Keratinocyte (primary cell): ENCODE measurements around the gene ZNF552. TPM values are rescaled to one million over a fixed set of nuclear protein-coding genes. Genes with fewer than 3 reads are reported as not detected.

Experiments used
- DNase-seq: peaks from one replicate; pipeline ENCODE4 v3.0.0-alpha.2; 2011; ENCODE audit warnings: low read depth, missing footprints, low spot score
- FAIRE-seq: peaks from 2 replicates; lab custom pipeline; 2011; peaks lifted over from hg19 to GRCh38; lab: Jason Lieb, UNC
- H2AFZ ChIP-seq: 2 replicates; pipeline ENCODE4 v1.6.0; 2012; ENCODE audit warnings: low read length, control low read depth, inconsistent platforms; ENCODE audit not compliant: control insufficient read depth
- H3K27ac ChIP-seq: 2 replicates; pipeline ENCODE4 v1.5.1; 2011; ENCODE audit warnings: low read length; ENCODE audit not compliant: control insufficient read depth, insufficient read depth
- H3K27me3 ChIP-seq: 3 replicates; pipeline ENCODE4 v1.6.0; 2011; ENCODE audit warnings: low read length; ENCODE audit not compliant: control insufficient read depth, insufficient read depth; ENCODE audit errors: extremely low read depth
- H3K36me3 ChIP-seq, 2 experiments: 2 replicates in 1 of 2; 3 replicates in 1 of 2; pipeline ENCODE4 v1.5.1; 2011; ENCODE audit warnings: low read length in 2 of 2, mild to moderate bottlenecking in 1 of 2; ENCODE audit not compliant: control insufficient read depth in 2 of 2, insufficient read depth in 2 of 2; ENCODE audit errors: extremely low read depth in 1 of 2
- H3K4me1 ChIP-seq: 3 replicates; pipeline ENCODE4 v1.5.1; 2011; ENCODE audit warnings: low read length; ENCODE audit not compliant: control insufficient read depth, insufficient read depth; ENCODE audit errors: extremely low read depth
- H3K4me2 ChIP-seq: 3 replicates; pipeline ENCODE4 v1.6.0; 2011; ENCODE audit warnings: low read depth, low read length; ENCODE audit not compliant: control insufficient read depth, insufficient read depth; ENCODE audit errors: extremely low read depth
- H3K4me3 ChIP-seq, 3 experiments: fragments of 200-600 bp in 1 of 3; sonication (generic) in 1 of 3; 2 replicates in 2 of 3; 3 replicates in 1 of 3; pipeline ENCODE4 v1.5.1; 2011 to 2016; ENCODE audit warnings: low read length in 3 of 3, mild to moderate bottlenecking in 3 of 3, control low read depth in 2 of 3, inconsistent platforms in 1 of 3, low read depth in 1 of 3, mixed read lengths in 1 of 3, mixed run types in 1 of 3, moderate library complexity in 1 of 3; ENCODE audit not compliant: control insufficient read depth in 2 of 3, insufficient read depth in 2 of 3; ENCODE audit errors: extremely low read depth in 1 of 3
- H3K79me2 ChIP-seq: 2 replicates; pipeline ENCODE4 v1.6.0; 2012; ENCODE audit warnings: low read length; ENCODE audit not compliant: control insufficient read depth, insufficient read depth
- H3K9ac ChIP-seq: 3 replicates; pipeline ENCODE4 v1.6.0; 2011; ENCODE audit warnings: low read length; ENCODE audit not compliant: control insufficient read depth, insufficient read depth; ENCODE audit errors: extremely low read depth
- H3K9me1 ChIP-seq: 3 replicates; pipeline ENCODE4 v1.6.0; 2011; ENCODE audit warnings: low read length; ENCODE audit not compliant: control insufficient read depth, insufficient read depth; ENCODE audit errors: extremely low read depth
- H3K9me3 ChIP-seq: 2 replicates; pipeline ENCODE4 v1.5.1; 2012; ENCODE audit warnings: low read depth, low read length; ENCODE audit not compliant: control insufficient read depth
- H4K20me1 ChIP-seq: 3 replicates; pipeline ENCODE4 v1.6.0; 2011; ENCODE audit warnings: low read length; ENCODE audit not compliant: control insufficient read depth, insufficient read depth; ENCODE audit errors: extremely low read depth
- CTCF ChIP-seq, 3 experiments: IDR thresholded peaks in 1 of 3; conservative IDR thresholded peaks in 1 of 3; optimal IDR thresholded peaks in 1 of 3; 2 replicates in 2 of 3; 3 replicates in 1 of 3; pipeline versions ENCODE3 to v1.5.1; 2011; ENCODE audit warnings: low read length in 3 of 3, mild to moderate bottlenecking in 3 of 3, moderate library complexity in 2 of 3, control low read depth in 1 of 3, inconsistent platforms in 1 of 3; ENCODE audit not compliant: insufficient read depth in 2 of 3; ENCODE audit errors: extremely low read depth in 1 of 3
- EZH2 ChIP-seq: IDR thresholded peaks from one replicate; pipeline ENCODE4 v1.6.1; 2012; ENCODE audit warnings: inconsistent platforms, mild to moderate bottlenecking, low read length, moderate library complexity
- dilution Hi-C: fragments of 300-500 bp; cut with MboI; formaldehyde crosslinking; loops from one replicate; pipeline ENCODE4 v1.7.0; 2020; ENCODE audit warnings: low sequenced_read_pairs; ENCODE audit not compliant: extremely low pct_ligation_motif_present
- polyA plus RNA-seq, 5 experiments: library from polyadenylated mRNA; depleted of rRNA in 3 of 5; stranded (reverse) in 3 of 5; stranded (forward) in 1 of 5; unstranded in 1 of 5; fragments of >200 nt; gene quantifications; 1 replicate in 1 of 5; 2 replicates in 3 of 5; 3 replicates in 1 of 5; pipeline versions ENCODE4 v1.2.1 to v1.2.3, GENCODE V29; 2011 to 2012; ENCODE audit warnings: missing spikeins in 2 of 5, low read depth in 1 of 5, low replicate concordance in 1 of 5

ZNF552 gene
- polyA plus RNA-seq, 1 donor (not counting 4 experiments of a cell fraction or from before 2014, with no cell fraction given): 8.9 TPM

GRCh38 chr19:57786286-57786685, 28.4 kb downstream of the ZNF552 start:
- dilution Hi-C loops: no loop called here
- Histone ChIP-seq H3K9me3 (no peaks in the 10 kb centered on the region), H3K9ac (no peak overlapping the region), H3K9me1 (no peaks in the 10 kb centered on the region), H3K4me3 (no peak overlapping the region), H3K4me1 (no peaks in the 10 kb centered on the region), H2AFZ (no peak overlapping the region), H4K20me1 (no peaks in the 10 kb centered on the region), H3K4me2 (no peak overlapping the region), H3K27me3 (no peaks in the 10 kb centered on the region), H3K36me3 (peaks cover 5 to 10% of the 10 kb centered on the region in 2 experiments), H3K27ac (no peak overlapping the region), H3K79me2 (peaks cover 39% of the 10 kb centered on the region)
- TF ChIP-seq EZH2: no peak
- TF ChIP-seq CTCF (optimal IDR thresholded peaks at IDR 0.05 in 1 of 3, IDR thresholded peaks at IDR 0.05 in 1 of 3, conservative IDR thresholded peaks at IDR 0.05 in 1 of 3; ENCODE audit: extremely low read depth in 1 of 3, insufficient read depth in 2 of 3, low read length in 3 of 3): no peak
- FAIRE-seq: no peak
- no peak for DNase-seq

- H3K4me3 ChIP-seq: no peak overlapping the region
- no peaks in the 10 kb centered on the region for H3K9me1 ChIP-seq
- dilution Hi-C loops: no loop called here
- no peak for FAIRE-seq
- H3K4me1 ChIP-seq: no peaks in the 10 kb centered on the region
- no peak for DNase-seq
- peaks cover 79% of the 10 kb centered on the region for H3K79me2 ChIP-seq
- no peak overlapping the region for H3K27ac ChIP-seq
- no peaks in the 10 kb centered on the region for H3K9me3 ChIP-seq
- H2AFZ ChIP-seq: no peak overlapping the region
- no peak for TF ChIP-seq CTCF (optimal IDR thresholded peaks at IDR 0.05 in 1 of 3, IDR thresholded peaks at IDR 0.05 in 1 of 3, conservative IDR thresholded peaks at IDR 0.05 in 1 of 3; ENCODE audit: extremely low read depth in 1 of 3, insufficient read depth in 2 of 3, low read length in 3 of 3)
- no peak for TF ChIP-seq EZH2
- peaks cover 27 to 38% of the 10 kb centered on the region in 2 experiments for H3K36me3 ChIP-seq
- H3K27me3 ChIP-seq: no peaks in the 10 kb centered on the region
- no peaks in the 10 kb centered on the region for H4K20me1 ChIP-seq
- H3K4me2 ChIP-seq: no peak overlapping the region
- no peak overlapping the region for H3K9ac ChIP-seq
Observed at GRCh38 chr19:57779220-57779845, 35.4 kb downstream of the ZNF552 start.
